Measurements from ENCODE around the gene RGS1. TPM values are rescaled to one million over a fixed set of nuclear protein-coding genes. Genes with fewer than 3 reads are reported as not detected.
A peak's percentile ranks its signal among the peaks of the same experiment; 100 is the strongest.

RGS1 gene
- total RNA-seq = 27.8 TPM
- long read RNA-seq, transcript RGS1-201 (5 exons, 1,405 nt) = major isoform, 5 of 5 reads
- long read RNA-seq, partial matches to known transcripts = 0 of 5 reads
- long read RNA-seq, other reads (novel, unspliced or antisense) = 0 of 5 reads

- TF ChIP-seq CTCF (IDR thresholded peaks at IDR 0.05) = no peak
- DNase-seq (peak; percentile 66), ATAC-seq (peak; percentile 90)
- peak within 1 kb of the TSS; percentile 73 for H3K27ac ChIP-seq
- H3K4me3 ChIP-seq = peak within 1 kb of the TSS; percentile 37
- intact Hi-C loops (cut with DNase I) = no loop called here
- no peaks in the 10 kb centered on the region for H3K36me3 ChIP-seq
- H3K27me3 ChIP-seq = no peaks in the 10 kb centered on the region
- no peaks in the 10 kb centered on the region for H3K9me3 ChIP-seq
- H3K4me1 ChIP-seq = peaks cover 4% of the 10 kb centered on the region
Measured at GRCh38 chr1:192575499-192576189, at the start of gene RGS1. RGS1 (plus strand) TSS chr1:192575773; CDS start chr1:192575793, 20 bp downstream.

GRCh38 chr1:192527111-192527795, 48.3 kb upstream of the RGS1 start:
- Histone ChIP-seq H3K27ac (no peak overlapping the region), H3K36me3 (no peaks in the 10 kb centered on the region), H3K9me3 (no peaks in the 10 kb centered on the region), H3K4me3 (no peak overlapping the region), H3K27me3 (no peaks in the 10 kb centered on the region), H3K4me1 (no peaks in the 10 kb centered on the region)
- intact Hi-C loops (cut with DNase I) = no loop called here
- TF ChIP-seq CTCF (IDR thresholded peaks at IDR 0.05) = no peak
- no peak for ATAC-seq
- no peak for DNase-seq

GRCh38 chr1:192527950-192528349, 47.6 kb upstream of the RGS1 start:
- H3K4me1 ChIP-seq = no peaks in the 10 kb centered on the region
- DNase-seq (no peak), ATAC-seq (no peak)
- H3K27me3 ChIP-seq = no peaks in the 10 kb centered on the region
- H3K9me3 ChIP-seq = no peaks in the 10 kb centered on the region
- no peak for TF ChIP-seq CTCF (IDR thresholded peaks at IDR 0.05)
- no peak overlapping the region for H3K27ac ChIP-seq
- H3K36me3 ChIP-seq = no peaks in the 10 kb centered on the region
- H3K4me3 ChIP-seq = no peak overlapping the region
- intact Hi-C loops (cut with DNase I) = no loop called here

- H3K4me1 ChIP-seq = no peaks in the 10 kb centered on the region
- H3K27me3 ChIP-seq = no peaks in the 10 kb centered on the region
- no peak overlapping the region for H3K27ac ChIP-seq
- no peak for TF ChIP-seq CTCF (IDR thresholded peaks at IDR 0.05)
- H3K9me3 ChIP-seq = no peaks in the 10 kb centered on the region
- no peak overlapping the region for H3K4me3 ChIP-seq
- intact Hi-C loops (cut with DNase I) = no loop called here
- DNase-seq (no peak), ATAC-seq (no peak)
- no peaks in the 10 kb centered on the region for H3K36me3 ChIP-seq
Measured at GRCh38 chr1:192529031-192529755, 46.4 kb upstream of the RGS1 start.

GRCh38 chr1:192529811-192530210, 45.8 kb upstream of the RGS1 start:
- no peak for TF ChIP-seq CTCF (IDR thresholded peaks at IDR 0.05)
- H3K27ac ChIP-seq = no peak overlapping the region

More at GRCh38 chr1:192529811-192530210, 45.8 kb upstream of the RGS1 start:
- Histone ChIP-seq H3K9me3 (no peaks in the 10 kb centered on the region), H3K36me3 (no peaks in the 10 kb centered on the region), H3K4me3 (no peak overlapping the region), H3K4me1 (no peaks in the 10 kb centered on the region), H3K27me3 (no peaks in the 10 kb centered on the region)
- ATAC-seq = no peak
- intact Hi-C loops (cut with DNase I) = no loop called here
- DNase-seq = no peak

All from upper lobe of right lung (tissue), 1 donor.